ENCODE measurements around the gene P2RY6. TPM values are rescaled to one million over a fixed set of nuclear protein-coding genes. Genes with fewer than 3 reads are reported as not detected.

Gene P2RY6
- total and polyA plus RNA-seq, 2 of the 4 experiments (the other 2 are of a cell fraction): 0.44 TPM; not detected in 1

DNA sequence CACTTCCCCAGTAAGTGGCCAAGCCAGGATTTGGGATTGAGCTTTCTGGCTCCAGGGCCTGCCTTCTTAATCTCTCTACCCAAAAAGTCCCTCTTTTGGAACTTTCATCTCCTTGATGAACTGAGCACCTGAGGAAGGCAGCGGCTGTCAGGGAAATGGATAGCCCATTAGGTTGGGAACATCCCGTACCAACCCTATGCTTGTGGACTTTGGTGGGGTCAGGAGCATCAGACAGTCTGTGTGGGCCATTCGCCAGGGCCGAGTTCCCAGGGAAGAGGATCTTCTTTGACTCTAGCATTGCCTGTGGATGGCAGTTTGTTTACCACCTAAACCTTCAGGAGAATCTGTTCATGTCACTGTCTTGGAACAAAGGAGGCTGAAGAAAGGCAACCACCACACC lies 66.1 kb downstream of the P2RY6 start:
- ChIA-PET POLR2A (ENCODE audit: unreplicated experiment) (no interaction called here), CTCF (interaction anchor here (1.8 kb wide), 1 partner anchor 31 kb away, joined by 7 read pairs; no protein-coding TSS in a partner anchor)
- in situ Hi-C loops (cut with MboI; ENCODE audit: low sequenced_read_pairs) (loop anchor here (5.0 kb wide), 1 partner anchor 41 kb away; no protein-coding TSS in a partner anchor), intact Hi-C loops (cut with micrococcal nuclease) (no loop called here), dilution Hi-C loops (cut with HindIII; ENCODE audit: low sequenced_read_pairs, unreplicated experiment) (no loop called here)
- Histone ChIP-seq H4K8ac (ENCODE audit: low read depth in 2 of 2, low read length in 2 of 2) (no peak overlapping the region), H4K20me1 (ENCODE audit: insufficient read depth, low read length) (peaks cover 100% of the 10 kb centered on the region), H2BK120ac (ENCODE audit: low read depth, low read length) (no peak overlapping the region), H4K5ac (ENCODE audit: low read depth, low read length) (no peak overlapping the region), H3K9me1 (ENCODE audit: insufficient read depth, low read length) (peaks cover 18% of the 10 kb centered on the region; the same call in 1 of the 2 replicates), H2AK5ac (ENCODE audit: low read depth, low read length) (no peak overlapping the region), H3K14ac (replicated peaks; ENCODE audit: low read depth, low read length) (no peak overlapping the region), H3K23ac (ENCODE audit: low read depth, low read length) (no peak overlapping the region), H3K56ac (ENCODE audit: extremely low read depth, insufficient read depth, low read length) (no peak overlapping the region), H2AK9ac (replicated peaks; ENCODE audit: low read depth, low read length, poor library complexity) (no peak overlapping the region), H3K79me1 (ENCODE audit: low read depth in 1 of 2, low read length in 2 of 2) (peaks cover 25 to 89% of the 10 kb centered on the region in 2 experiments), H3K18ac (ENCODE audit: low read depth, low read length) (no peak overlapping the region), H2BK20ac (ENCODE audit: low read depth, low read length) (no peak overlapping the region), H3K4ac (ENCODE audit: low read depth, low read length) (no peak overlapping the region), H2BK15ac (ENCODE audit: low read depth, low read length) (no peak overlapping the region), H3K4me2 (ENCODE audit: low read depth, low read length) (no peak overlapping the region), H3K27me3 (ENCODE audit: control insufficient read depth, insufficient read depth, low read length) (no peaks in the 10 kb centered on the region), H3K36me3 (ENCODE audit: control insufficient read depth, insufficient read depth, low read length) (peaks cover 6% of the 10 kb centered on the region; the same call in 1 of the 2 replicates), H4K91ac (ENCODE audit: insufficient read depth, low read depth, low read length) (no peak overlapping the region), H3K4me3 (ENCODE audit: insufficient read depth, low read depth, low read length) (no peak overlapping the region), H3K9me3 (ENCODE audit: control insufficient read depth, insufficient read depth, low read length) (no peaks in the 10 kb centered on the region), H3K27ac (ENCODE audit: insufficient read depth, low read length) (no peak overlapping the region), H2BK5ac (ENCODE audit: low read depth, low read length, poor library complexity, severe bottlenecking) (no peak overlapping the region), H3K4me1 (ENCODE audit: control insufficient read depth, insufficient read depth, low read length) (peaks cover 32% of the 10 kb centered on the region), H3K9ac (ENCODE audit: low read depth, low read length) (no peak overlapping the region), H2AFZ (replicated peaks; ENCODE audit: low read length, poor library complexity) (no peak overlapping the region)
- no TSS peak for BruUV-seq (replicated peaks)
- ATAC-seq (ENCODE audit: low read depth) (no peak), DNase-seq (no peak)
- TF ChIP-seq MXI1 (IDR thresholded peaks at IDR 0.05; ENCODE audit: borderline replicate concordance, low read depth, low read length) (no peak), RCOR1 (IDR thresholded peaks at IDR 0.05; ENCODE audit: insufficient replicate concordance, low read length) (no peak), RFX5 (IDR thresholded peaks at IDR 0.05; ENCODE audit: low read depth, low read length) (no peak), SMC3 (IDR thresholded peaks at IDR 0.05; ENCODE audit: low read depth, low read length) (no peak), MAZ (IDR thresholded peaks at IDR 0.05; ENCODE audit: borderline replicate concordance, low read depth, low read length) (no peak), CHD1 (IDR thresholded peaks at IDR 0.05; ENCODE audit: low read depth, low read length) (no peak)
- TF ChIP-seq, protein P1, sequence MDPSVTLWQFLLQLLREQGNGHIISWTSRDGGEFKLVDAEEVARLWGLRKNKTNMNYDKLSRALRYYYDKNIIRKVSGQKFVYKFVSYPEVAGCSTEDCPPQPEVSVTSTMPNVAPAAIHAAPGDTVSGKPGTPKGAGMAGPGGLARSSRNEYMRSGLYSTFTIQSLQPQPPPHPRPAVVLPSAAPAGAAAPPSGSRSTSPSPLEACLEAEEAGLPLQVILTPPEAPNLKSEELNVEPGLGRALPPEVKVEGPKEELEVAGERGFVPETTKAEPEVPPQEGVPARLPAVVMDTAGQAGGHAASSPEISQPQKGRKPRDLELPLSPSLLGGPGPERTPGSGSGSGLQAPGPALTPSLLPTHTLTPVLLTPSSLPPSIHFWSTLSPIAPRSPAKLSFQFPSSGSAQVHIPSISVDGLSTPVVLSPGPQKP (IDR thresholded peaks at IDR 0.05; ENCODE audit: borderline replicate concordance, low read depth, low read length): no peak
- WGBS, 2 experiments (ENCODE audit: extremely low coverage in 2 of 2, insufficient read length in 1 of 2): 100% methylated on average over 1 of the region's 4 CpGs; no CpG with 5 or more reads in 1 of the 2 experiments

All from IMR-90 (cell line).